Natural killer cell treated with Interleukin-12 subunit alpha and Interleukin-12 subunit beta and Interleukin-15 and Interleukin-18, amount 100 ng/mL, for 72 hours (primary cell): Measurements from ENCODE around the gene ZNG1F. TPM values are rescaled to one million over a fixed set of nuclear protein-coding genes. Genes with fewer than 3 reads are reported as not detected.
A peak's percentile ranks its signal among the peaks of the same experiment; 100 is the strongest.
"Not testable (repeated sequence)": the region's sequence is repeated elsewhere in the genome, so short reads cannot be mapped to it uniquely, and the experiment has no call there.

ENCODE experiments used
- ATAC-seq, 2 donors: fragments of 150-1000 bp; cut with Tn5 transposase in 1 of 2; sonication (Bioruptor Pico), chemical (Tn5 transposase) in 1 of 2; 2 replicates each; pipeline ENCODE4 v1.10.0; 2021
- DNase-seq: peaks from one replicate; pipeline ENCODE4 v3.0.0; 2022; ENCODE audit warnings: low spot score
- H3K27ac Mint-ChIP-seq, 2 donors: 1 replicate in 1 of 2; 2 replicates in 1 of 2; pipeline ENCODE4 v1.8.0; 2022; ENCODE audit warnings: mixed read lengths in 2 of 2, mild to moderate bottlenecking in 1 of 2, moderate library complexity in 1 of 2
- H3K27me3 Mint-ChIP-seq, 2 donors: 1 replicate in 1 of 2; 2 replicates in 1 of 2; pipeline ENCODE4 v1.8.0; 2022; ENCODE audit warnings: mixed read lengths in 2 of 2
- H3K36me3 Mint-ChIP-seq: one replicate; pipeline ENCODE4 v1.8.0; 2022; ENCODE audit warnings: mixed read lengths
- H3K4me1 Mint-ChIP-seq, 2 donors: 1 replicate in 1 of 2; 2 replicates in 1 of 2; pipeline ENCODE4 v1.8.0; 2022; ENCODE audit warnings: low read depth in 2 of 2, mixed read lengths in 2 of 2, mild to moderate bottlenecking in 1 of 2
- H3K4me3 Mint-ChIP-seq: one replicate; pipeline ENCODE4 v1.8.0; 2022; ENCODE audit warnings: mixed read lengths
- H3K9me3 Mint-ChIP-seq: 2 replicates; pipeline ENCODE4 v1.8.0; 2022; ENCODE audit warnings: mixed read lengths
- total RNA-seq, 2 donors: library from RNA; stranded (reverse); gene quantifications; one replicate each; pipeline ENCODE4 v1.2.3, GENCODE V29; 2022

Gene ZNG1F
- total RNA-seq, 2 donors from 2014 or later, result 7.1 to 20.2 TPM

GRCh38 chr9:41128581-41128980 lies 60.5 kb downstream of the ZNG1F start, which contains the start of gene FOXD4L6:
Gene FOXD4L6, minus strand, starts transcription at chr9:41128681. Its CDS starts 298 bp downstream, at chr9:41128383.
- H3K4me3 Mint-ChIP-seq, H3K27ac Mint-ChIP-seq, H3K27me3 Mint-ChIP-seq, H3K9me3 Mint-ChIP-seq, H3K36me3 Mint-ChIP-seq, H3K4me1 Mint-ChIP-seq, DNase-seq, ATAC-seq: not testable (repeated sequence)

- H3K36me3 Mint-ChIP-seq, H3K9me3 Mint-ChIP-seq, H3K27ac Mint-ChIP-seq, DNase-seq, ATAC-seq, H3K4me1 Mint-ChIP-seq, H3K27me3 Mint-ChIP-seq, H3K4me3 Mint-ChIP-seq: not testable (repeated sequence)
Observed at GRCh38 chr9:41126746-41127446, 62.2 kb downstream of the ZNG1F start.

GRCh38 chr9:41125936-41126335 lies 63.2 kb downstream of the ZNG1F start:
- not testable (repeated sequence) for H3K4me1 Mint-ChIP-seq, H3K27ac Mint-ChIP-seq, ATAC-seq, H3K36me3 Mint-ChIP-seq, H3K4me3 Mint-ChIP-seq, H3K9me3 Mint-ChIP-seq, H3K27me3 Mint-ChIP-seq, DNase-seq

GRCh38 chr9:41125109-41125658 lies 63.9 kb downstream of the ZNG1F start:
- not testable (repeated sequence) for H3K27me3 Mint-ChIP-seq, H3K27ac Mint-ChIP-seq, H3K4me1 Mint-ChIP-seq, H3K9me3 Mint-ChIP-seq, H3K36me3 Mint-ChIP-seq, DNase-seq, H3K4me3 Mint-ChIP-seq, ATAC-seq

- ATAC-seq, result peak in 1 of 2 donors; percentile 41
- H3K27ac Mint-ChIP-seq, result not testable (repeated sequence)
Observed at GRCh38 chr9:41124250-41125108, 64.6 kb downstream of the ZNG1F start.

GRCh38 chr9:41123812-41124211 lies 65.3 kb downstream of the ZNG1F start:
- not testable (repeated sequence) for H3K4me3 Mint-ChIP-seq, H3K36me3 Mint-ChIP-seq, H3K27me3 Mint-ChIP-seq, DNase-seq, H3K4me1 Mint-ChIP-seq, H3K27ac Mint-ChIP-seq, H3K9me3 Mint-ChIP-seq
- ATAC-seq, result peak; percentile 15 to 28

More at GRCh38 chr9:41124250-41125108, 64.6 kb downstream of the ZNG1F start:
- H3K27me3 Mint-ChIP-seq, H3K36me3 Mint-ChIP-seq, H3K9me3 Mint-ChIP-seq, H3K4me3 Mint-ChIP-seq, DNase-seq, H3K4me1 Mint-ChIP-seq: not testable (repeated sequence)

- H3K4me3 Mint-ChIP-seq, H3K27ac Mint-ChIP-seq, DNase-seq, H3K27me3 Mint-ChIP-seq, H3K36me3 Mint-ChIP-seq, H3K9me3 Mint-ChIP-seq, H3K4me1 Mint-ChIP-seq: not testable (repeated sequence)
- peak; percentile 32 to 34 for ATAC-seq
Observed at GRCh38 chr9:41123396-41123795, 65.7 kb downstream of the ZNG1F start.

- H3K9me3 Mint-ChIP-seq, H3K27ac Mint-ChIP-seq, ATAC-seq, H3K4me1 Mint-ChIP-seq, H3K4me3 Mint-ChIP-seq, H3K27me3 Mint-ChIP-seq, H3K36me3 Mint-ChIP-seq, DNase-seq: not testable (repeated sequence)
Observed at GRCh38 chr9:41120696-41121095, 68.4 kb downstream of the ZNG1F start.

GRCh38 chr9:41119719-41120118 lies 69.4 kb downstream of the ZNG1F start:
- H3K4me1 Mint-ChIP-seq, DNase-seq, H3K27ac Mint-ChIP-seq, H3K4me3 Mint-ChIP-seq, H3K36me3 Mint-ChIP-seq, H3K27me3 Mint-ChIP-seq, H3K9me3 Mint-ChIP-seq: not testable (repeated sequence)
- peak in 1 of 2 donors; percentile 20 for ATAC-seq

GRCh38 chr9:41119311-41119710 lies 69.8 kb downstream of the ZNG1F start:
- peak; percentile 59 to 60 for ATAC-seq
- not testable (repeated sequence) for H3K27ac Mint-ChIP-seq, H3K36me3 Mint-ChIP-seq, H3K4me3 Mint-ChIP-seq, DNase-seq, H3K9me3 Mint-ChIP-seq, H3K27me3 Mint-ChIP-seq, H3K4me1 Mint-ChIP-seq

GRCh38 chr9:41113348-41113747 lies 75.8 kb downstream of the ZNG1F start:
- H3K27ac Mint-ChIP-seq, H3K4me1 Mint-ChIP-seq, H3K4me3 Mint-ChIP-seq, H3K9me3 Mint-ChIP-seq, DNase-seq, H3K27me3 Mint-ChIP-seq, H3K36me3 Mint-ChIP-seq: not testable (repeated sequence)
- peak in 1 of 2 donors; percentile 15 for ATAC-seq

- not testable (repeated sequence) for H3K4me1 Mint-ChIP-seq, DNase-seq, H3K27ac Mint-ChIP-seq, H3K36me3 Mint-ChIP-seq, ATAC-seq, H3K9me3 Mint-ChIP-seq, H3K27me3 Mint-ChIP-seq, H3K4me3 Mint-ChIP-seq
Observed at GRCh38 chr9:41111414-41111813, 77.7 kb downstream of the ZNG1F start.

GRCh38 chr9:41110913-41111312 lies 78.2 kb downstream of the ZNG1F start:
- not testable (repeated sequence) for H3K36me3 Mint-ChIP-seq, H3K27me3 Mint-ChIP-seq, H3K27ac Mint-ChIP-seq, H3K9me3 Mint-ChIP-seq, H3K4me3 Mint-ChIP-seq, H3K4me1 Mint-ChIP-seq, ATAC-seq
- DNase-seq, result peak; percentile 32

- H3K4me1 Mint-ChIP-seq, H3K4me3 Mint-ChIP-seq, H3K9me3 Mint-ChIP-seq, DNase-seq, H3K36me3 Mint-ChIP-seq, H3K27me3 Mint-ChIP-seq, H3K27ac Mint-ChIP-seq: not testable (repeated sequence)
- peak in 1 of 2 donors; percentile 42 for ATAC-seq
Observed at GRCh38 chr9:41109253-41109652, 79.9 kb downstream of the ZNG1F start.
